ENCODE data around the gene SEMA4D. TPM values are rescaled to one million over a fixed set of nuclear protein-coding genes. Genes with fewer than 3 reads are reported as not detected.

Gene SEMA4D
- total RNA-seq, 1 experiment from 2014 or later, result 23.3 TPM

GRCh38 chr9:89535461-89535860, 37.5 kb upstream of the SEMA4D start:
- Mint-ChIP-seq H3K9me3 (ENCODE audit: low read depth, unreplicated experiment) (no peaks in the 10 kb centered on the region), H3K27me3 (ENCODE audit: unreplicated experiment) (no peaks in the 10 kb centered on the region), H3K4me1 (ENCODE audit: low read depth, unreplicated experiment) (peaks cover 14% of the 10 kb centered on the region), H3K36me3 (ENCODE audit: insufficient read depth, unreplicated experiment) (no peaks in the 10 kb centered on the region), H3K4me3 (ENCODE audit: low read depth, unreplicated experiment) (no peak overlapping the region), H3K27ac (ENCODE audit: unreplicated experiment) (no peak overlapping the region)
- CTCF ChIA-PET, result no interaction called here
- no peak for TF ChIP-seq CTCF (IDR thresholded peaks at IDR 0.05; ENCODE audit: unreplicated experiment)
- DNase-seq, result no peak
- intact Hi-C loops (cut with micrococcal nuclease; ENCODE audit: unreplicated experiment), result no loop called here
- no TSS peak for BruUV-seq (replicated peaks)

GRCh38 chr9:89534515-89535287, 36.8 kb upstream of the SEMA4D start:
- H3K27me3 Mint-ChIP-seq (ENCODE audit: unreplicated experiment), result no peaks in the 10 kb centered on the region
- H3K4me1 Mint-ChIP-seq (ENCODE audit: low read depth, unreplicated experiment), result peaks cover 14% of the 10 kb centered on the region
- no peak overlapping the region for H3K4me3 Mint-ChIP-seq (ENCODE audit: low read depth, unreplicated experiment)
- intact Hi-C loops (cut with micrococcal nuclease; ENCODE audit: unreplicated experiment), result no loop called here
- TF ChIP-seq CTCF (IDR thresholded peaks at IDR 0.05; ENCODE audit: unreplicated experiment), result no peak
- no peak overlapping the region for H3K27ac Mint-ChIP-seq (ENCODE audit: unreplicated experiment)
- no peak for DNase-seq
- no TSS peak for BruUV-seq (replicated peaks)
- H3K36me3 Mint-ChIP-seq (ENCODE audit: insufficient read depth, unreplicated experiment), result no peaks in the 10 kb centered on the region
- H3K9me3 Mint-ChIP-seq (ENCODE audit: low read depth, unreplicated experiment), result no peaks in the 10 kb centered on the region
- CTCF ChIA-PET, result interaction anchor here (1.2 kb wide), 1 partner anchor 14 kb away, joined by 4 read pairs; no protein-coding TSS in a partner anchor

GRCh38 chr9:89533411-89534095, 35.6 kb upstream of the SEMA4D start:
- Mint-ChIP-seq H3K27me3 (ENCODE audit: unreplicated experiment) (no peaks in the 10 kb centered on the region), H3K27ac (ENCODE audit: unreplicated experiment) (no peak overlapping the region), H3K36me3 (ENCODE audit: insufficient read depth, unreplicated experiment) (no peaks in the 10 kb centered on the region), H3K4me3 (ENCODE audit: low read depth, unreplicated experiment) (no peak overlapping the region), H3K4me1 (ENCODE audit: low read depth, unreplicated experiment) (peaks cover 17% of the 10 kb centered on the region), H3K9me3 (ENCODE audit: low read depth, unreplicated experiment) (no peaks in the 10 kb centered on the region)
- intact Hi-C loops (cut with micrococcal nuclease; ENCODE audit: unreplicated experiment), result no loop called here
- no peak for TF ChIP-seq CTCF (IDR thresholded peaks at IDR 0.05; ENCODE audit: unreplicated experiment)
- DNase-seq, result no peak
- no TSS peak for BruUV-seq (replicated peaks)
- CTCF ChIA-PET, result interaction anchor here (0.7 to 1.2 kb wide), 2 partner anchors 15 to 18 kb away, joined by 3 to 4 read pairs; no protein-coding TSS in a partner anchor

- CTCF ChIA-PET, result interaction anchor here (0.7 to 1.7 kb wide), 2 partner anchors 16 to 18 kb away, joined by 3 to 5 read pairs; no protein-coding TSS in a partner anchor
- peaks cover 24% of the 10 kb centered on the region for H3K4me1 Mint-ChIP-seq (ENCODE audit: low read depth, unreplicated experiment)
- TF ChIP-seq CTCF (IDR thresholded peaks at IDR 0.05; ENCODE audit: unreplicated experiment), result no peak
- H3K9me3 Mint-ChIP-seq (ENCODE audit: low read depth, unreplicated experiment), result no peaks in the 10 kb centered on the region
- H3K36me3 Mint-ChIP-seq (ENCODE audit: insufficient read depth, unreplicated experiment), result no peaks in the 10 kb centered on the region
- no peak overlapping the region for H3K4me3 Mint-ChIP-seq (ENCODE audit: low read depth, unreplicated experiment)
- no peak overlapping the region for H3K27ac Mint-ChIP-seq (ENCODE audit: unreplicated experiment)
- no peak for DNase-seq
- no TSS peak for BruUV-seq (replicated peaks)
- intact Hi-C loops (cut with micrococcal nuclease; ENCODE audit: unreplicated experiment), result no loop called here
- no peaks in the 10 kb centered on the region for H3K27me3 Mint-ChIP-seq (ENCODE audit: unreplicated experiment)
Observed at GRCh38 chr9:89532944-89533343, 35.0 kb upstream of the SEMA4D start.

All from Calu3 (cell line).